ENCODE results near the gene LRSAM1.

Gene LRSAM1

DNA sequence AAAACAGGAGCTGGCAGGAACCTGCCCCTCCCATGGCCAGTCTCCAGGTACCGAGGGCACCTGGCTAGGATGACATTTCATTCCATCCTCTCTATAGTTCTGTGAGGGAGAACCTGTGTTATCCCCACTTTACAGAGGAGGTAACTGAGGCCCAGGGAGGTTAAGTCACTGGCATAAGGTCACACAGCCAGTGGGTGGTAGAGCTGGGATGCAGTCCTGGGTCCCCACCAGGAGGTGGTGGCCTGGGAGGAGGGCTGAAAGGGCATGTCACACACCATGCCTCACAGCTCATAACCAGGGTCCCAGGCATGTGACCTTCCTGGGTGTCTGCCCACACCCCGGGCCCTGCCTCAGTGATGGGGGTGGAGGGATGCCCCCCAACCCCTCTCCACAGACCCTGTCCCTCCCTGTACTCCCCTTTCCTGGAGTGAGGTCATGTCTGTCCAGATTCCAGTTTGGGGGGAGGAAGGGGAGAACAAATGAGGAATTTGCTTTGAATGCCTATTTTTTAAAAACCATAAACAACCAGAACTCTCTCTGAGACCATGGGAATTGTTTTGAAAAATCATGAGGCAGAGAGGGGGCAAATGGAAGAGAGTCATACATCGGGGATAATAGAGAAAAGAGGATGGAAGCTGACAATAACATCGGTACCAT is 83.1 kb downstream of the LRSAM1 start:
- Mint-ChIP-seq H3K4me3 (no peak overlapping the region), H3K36me3 (no peaks in the 10 kb centered on the region), H3K27me3 (no peaks in the 10 kb centered on the region), H3K27ac (no peak overlapping the region), H3K4me1 (ENCODE audit: low read depth) (no peaks in the 10 kb centered on the region), H3K9me3 (ENCODE audit: low read depth) (no peaks in the 10 kb centered on the region)

DNA sequence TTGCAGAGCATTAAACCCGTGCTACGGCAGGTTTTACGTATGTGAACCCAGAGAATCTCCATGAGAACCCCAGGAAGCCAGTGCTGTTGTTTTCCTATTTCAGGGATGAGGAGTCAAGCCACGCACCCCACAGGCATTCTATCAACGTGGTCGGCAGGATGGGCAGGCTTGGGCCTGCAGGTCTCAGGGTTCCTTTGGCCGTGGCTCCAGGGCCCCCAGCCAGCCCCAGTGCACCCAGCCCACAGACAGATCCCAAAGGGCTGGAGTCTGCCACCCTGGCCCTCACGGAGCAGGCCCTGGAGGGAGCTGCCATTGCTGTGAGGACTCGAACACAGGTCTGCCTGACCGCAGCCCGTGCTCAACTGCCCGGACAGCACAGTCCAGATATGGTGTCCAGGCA is 83.6 kb downstream of the LRSAM1 start:
- Mint-ChIP-seq H3K4me1 (ENCODE audit: low read depth) (no peaks in the 10 kb centered on the region), H3K27ac (no peak overlapping the region), H3K4me3 (no peak overlapping the region), H3K27me3 (no peaks in the 10 kb centered on the region), H3K9me3 (ENCODE audit: low read depth) (no peaks in the 10 kb centered on the region), H3K36me3 (no peaks in the 10 kb centered on the region)

- Mint-ChIP-seq H3K27ac (no peak overlapping the region), H3K36me3 (no peaks in the 10 kb centered on the region), H3K4me1 (ENCODE audit: low read depth) (no peaks in the 10 kb centered on the region), H3K4me3 (no peak overlapping the region), H3K9me3 (ENCODE audit: low read depth) (no peaks in the 10 kb centered on the region), H3K27me3 (no peaks in the 10 kb centered on the region)
Measured at GRCh38 chr9:127535396-127535795, 84.1 kb downstream of the LRSAM1 start.

DNA sequence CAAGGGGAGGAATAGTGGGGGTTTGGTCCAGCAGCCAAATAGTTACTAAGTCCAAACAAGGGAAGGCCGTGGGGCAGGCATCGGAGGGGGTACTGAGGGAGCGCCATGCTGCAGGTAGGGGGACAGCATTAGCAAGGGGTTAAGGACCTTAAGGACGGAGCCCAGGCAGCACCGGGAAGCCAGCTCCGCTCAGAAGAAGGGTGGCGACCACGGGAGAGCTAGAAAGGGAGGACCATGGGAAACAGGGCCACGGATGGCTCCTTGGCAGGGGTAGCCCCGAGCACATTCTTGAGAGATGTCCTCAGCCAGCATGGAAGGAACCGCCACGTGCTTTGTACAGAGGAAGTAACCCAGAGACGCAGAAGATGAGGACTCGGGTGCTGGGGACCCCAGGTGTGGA is 84.5 kb downstream of the LRSAM1 start:
- Mint-ChIP-seq H3K27ac (no peak overlapping the region), H3K4me3 (no peak overlapping the region), H3K27me3 (no peaks in the 10 kb centered on the region), H3K36me3 (no peaks in the 10 kb centered on the region), H3K9me3 (ENCODE audit: low read depth) (no peaks in the 10 kb centered on the region), H3K4me1 (ENCODE audit: low read depth) (no peaks in the 10 kb centered on the region)

GRCh38 chr9:127536499-127536898 is 85.2 kb downstream of the LRSAM1 start:
- H3K4me3 Mint-ChIP-seq: no peak overlapping the region
- no peaks in the 10 kb centered on the region for H3K36me3 Mint-ChIP-seq
- no peaks in the 10 kb centered on the region for H3K27me3 Mint-ChIP-seq
- H3K4me1 Mint-ChIP-seq (ENCODE audit: low read depth): no peaks in the 10 kb centered on the region
- no peak overlapping the region for H3K27ac Mint-ChIP-seq
- no peaks in the 10 kb centered on the region for H3K9me3 Mint-ChIP-seq (ENCODE audit: low read depth)

DNA sequence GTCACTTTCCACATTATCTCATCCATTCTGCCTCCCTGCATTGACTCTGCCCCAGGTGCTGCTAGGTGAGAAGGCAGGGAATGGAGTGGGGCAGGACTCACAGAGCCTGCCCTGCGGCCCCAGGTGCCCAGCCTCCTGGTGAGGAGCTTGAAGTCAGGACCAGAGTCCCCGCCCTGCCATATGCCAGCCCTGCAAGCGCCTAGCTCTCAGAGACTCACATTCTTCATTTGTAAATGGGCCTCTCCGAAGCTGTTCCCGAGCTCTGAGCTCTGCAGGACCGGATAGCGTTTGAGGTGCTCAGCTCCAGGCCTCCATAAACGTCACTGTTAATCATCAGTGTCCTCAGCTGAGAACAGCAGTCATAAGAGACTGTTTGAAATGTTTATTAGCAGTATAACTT is 85.7 kb downstream of the LRSAM1 start:
- H3K4me1 Mint-ChIP-seq (ENCODE audit: low read depth): no peaks in the 10 kb centered on the region
- H3K9me3 Mint-ChIP-seq (ENCODE audit: low read depth): no peaks in the 10 kb centered on the region
- H3K27me3 Mint-ChIP-seq: no peaks in the 10 kb centered on the region
- no peaks in the 10 kb centered on the region for H3K36me3 Mint-ChIP-seq
- no peak overlapping the region for H3K27ac Mint-ChIP-seq
- no peak overlapping the region for H3K4me3 Mint-ChIP-seq

GRCh38 chr9:127537792-127538191 is 86.5 kb downstream of the LRSAM1 start:
- Mint-ChIP-seq H3K4me1 (ENCODE audit: low read depth) (no peaks in the 10 kb centered on the region), H3K4me3 (no peak overlapping the region), H3K27ac (no peak overlapping the region), H3K36me3 (no peaks in the 10 kb centered on the region), H3K9me3 (ENCODE audit: low read depth) (no peaks in the 10 kb centered on the region), H3K27me3 (no peaks in the 10 kb centered on the region)

GRCh38 chr9:127538849-127539258 is 87.5 kb downstream of the LRSAM1 start:
- no peaks in the 10 kb centered on the region for H3K27me3 Mint-ChIP-seq
- H3K4me3 Mint-ChIP-seq: no peak overlapping the region
- no peaks in the 10 kb centered on the region for H3K9me3 Mint-ChIP-seq (ENCODE audit: low read depth)
- H3K27ac Mint-ChIP-seq: no peak overlapping the region
- no peaks in the 10 kb centered on the region for H3K36me3 Mint-ChIP-seq
- no peaks in the 10 kb centered on the region for H3K4me1 Mint-ChIP-seq (ENCODE audit: low read depth)

GRCh38 chr9:127539259-127539981 is 88.1 kb downstream of the LRSAM1 start:
- H3K27ac Mint-ChIP-seq: no peak overlapping the region
- H3K4me1 Mint-ChIP-seq (ENCODE audit: low read depth): no peaks in the 10 kb centered on the region
- H3K4me3 Mint-ChIP-seq: no peak overlapping the region
- no peaks in the 10 kb centered on the region for H3K36me3 Mint-ChIP-seq
- H3K27me3 Mint-ChIP-seq: no peaks in the 10 kb centered on the region
- H3K9me3 Mint-ChIP-seq (ENCODE audit: low read depth): no peaks in the 10 kb centered on the region

DNA sequence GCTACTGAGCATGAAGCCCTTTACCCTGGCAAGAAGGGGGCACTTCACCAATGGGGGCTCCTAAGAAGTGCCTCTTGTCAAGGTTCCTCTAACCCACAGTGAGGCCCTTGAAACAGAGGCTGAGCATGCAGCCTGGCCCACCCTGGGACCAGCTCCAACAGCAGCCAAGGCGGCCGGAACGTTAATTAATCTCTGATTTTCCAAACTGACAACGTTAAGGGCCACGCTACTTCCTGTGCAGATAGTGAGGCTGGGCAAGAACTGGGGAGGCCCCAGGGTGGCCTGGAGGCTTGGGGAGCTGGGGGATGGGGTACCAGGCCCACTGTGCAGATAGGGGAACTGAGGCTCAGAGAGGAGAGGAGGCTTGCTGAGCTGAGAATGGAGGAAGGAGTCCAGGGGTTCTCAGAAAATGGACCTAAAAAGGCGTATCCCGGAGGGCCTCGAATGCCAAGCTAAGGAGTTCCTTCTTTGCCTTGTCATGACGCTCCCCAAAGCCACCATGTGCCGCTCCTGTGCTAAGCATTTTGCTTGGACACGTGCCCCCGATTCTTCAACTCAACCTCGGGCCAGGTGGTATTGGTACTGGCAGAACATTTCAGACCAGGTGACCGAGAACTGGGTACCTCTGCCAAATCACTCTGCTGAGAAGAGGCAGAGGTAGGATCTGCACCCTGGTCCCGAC is 88.8 kb downstream of the LRSAM1 start:
- Mint-ChIP-seq H3K9me3 (ENCODE audit: low read depth) (no peaks in the 10 kb centered on the region), H3K4me1 (ENCODE audit: low read depth) (no peaks in the 10 kb centered on the region), H3K4me3 (no peak overlapping the region), H3K36me3 (no peaks in the 10 kb centered on the region), H3K27me3 (no peaks in the 10 kb centered on the region), H3K27ac (no peak overlapping the region)

DNA sequence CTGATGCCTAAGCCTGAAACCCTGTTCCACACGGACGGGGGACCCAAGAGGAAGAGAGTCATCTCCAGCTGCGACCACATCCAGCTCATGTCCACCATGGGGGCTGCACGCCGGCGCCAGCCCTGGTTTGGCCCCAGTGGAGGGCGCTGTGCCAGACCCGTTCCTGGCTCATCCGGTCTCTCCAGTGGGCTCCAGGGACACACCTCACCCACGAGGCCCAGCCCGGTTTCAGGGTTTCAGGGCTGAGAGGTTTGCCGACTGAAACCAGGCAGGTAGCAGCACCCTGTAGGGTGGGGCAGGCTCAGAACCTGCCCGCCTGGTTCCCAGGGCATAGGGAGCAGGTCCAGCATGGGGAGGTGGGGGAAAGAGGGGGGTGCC is 89.3 kb downstream of the LRSAM1 start:
- no peaks in the 10 kb centered on the region for H3K36me3 Mint-ChIP-seq
- no peaks in the 10 kb centered on the region for H3K9me3 Mint-ChIP-seq (ENCODE audit: low read depth)
- H3K27ac Mint-ChIP-seq: no peak overlapping the region
- no peak overlapping the region for H3K4me3 Mint-ChIP-seq
- H3K4me1 Mint-ChIP-seq (ENCODE audit: low read depth): no peaks in the 10 kb centered on the region
- no peaks in the 10 kb centered on the region for H3K27me3 Mint-ChIP-seq

GRCh38 chr9:127541176-127541575 is 89.9 kb downstream of the LRSAM1 start:
- Mint-ChIP-seq H3K36me3 (no peaks in the 10 kb centered on the region), H3K4me1 (ENCODE audit: low read depth) (peaks cover 2% of the 10 kb centered on the region), H3K27ac (no peak overlapping the region), H3K9me3 (ENCODE audit: low read depth) (no peaks in the 10 kb centered on the region), H3K27me3 (no peaks in the 10 kb centered on the region), H3K4me3 (no peak overlapping the region)

DNA sequence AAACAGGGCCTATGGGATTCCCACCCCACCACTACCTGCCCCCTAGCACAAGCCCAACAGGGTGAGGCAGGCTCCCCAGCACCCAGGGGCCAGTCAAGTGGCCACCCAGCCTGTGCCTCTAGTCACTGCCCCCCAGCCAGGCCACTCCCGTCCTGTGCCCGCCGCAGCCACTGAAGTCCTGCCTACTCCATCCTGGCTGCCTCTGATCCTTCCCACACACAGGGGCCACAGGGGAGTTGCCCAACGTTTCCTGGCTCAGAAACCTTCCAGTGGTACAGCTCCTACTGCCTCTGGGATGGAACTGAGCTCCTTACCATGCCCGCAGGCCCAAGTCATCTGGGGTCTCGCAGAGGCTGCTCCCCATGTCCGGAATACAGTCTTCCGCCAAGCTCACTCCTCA is 90.6 kb downstream of the LRSAM1 start:
- Mint-ChIP-seq H3K4me3 (no peak overlapping the region), H3K27me3 (no peaks in the 10 kb centered on the region), H3K27ac (no peak overlapping the region), H3K36me3 (no peaks in the 10 kb centered on the region), H3K9me3 (ENCODE audit: low read depth) (no peaks in the 10 kb centered on the region), H3K4me1 (ENCODE audit: low read depth) (peaks cover 2% of the 10 kb centered on the region)

DNA sequence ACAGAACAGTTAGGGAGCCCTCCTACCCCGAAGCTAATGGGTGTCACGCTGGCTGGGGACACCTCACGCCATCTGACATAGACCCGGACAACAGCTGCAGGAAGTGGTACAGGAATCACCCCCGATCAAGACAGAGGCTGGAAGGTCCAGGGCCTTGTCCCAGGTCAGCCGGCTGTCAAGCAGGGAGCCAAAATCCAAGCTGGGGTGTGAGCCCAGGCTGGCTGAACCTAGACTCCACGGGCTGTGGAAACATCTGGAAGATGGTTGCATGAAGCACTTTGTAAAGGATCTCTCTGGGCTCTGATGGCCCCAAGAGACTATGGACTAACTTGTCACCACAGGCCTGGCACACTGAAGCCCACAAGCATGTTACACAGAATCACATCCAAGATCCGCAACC is 91.9 kb downstream of the LRSAM1 start:
- Mint-ChIP-seq H3K4me1 (ENCODE audit: low read depth) (peaks cover 2% of the 10 kb centered on the region), H3K9me3 (ENCODE audit: low read depth) (no peaks in the 10 kb centered on the region), H3K4me3 (no peak overlapping the region), H3K27ac (no peak overlapping the region), H3K36me3 (no peaks in the 10 kb centered on the region), H3K27me3 (no peaks in the 10 kb centered on the region)

GRCh38 chr9:127543973-127544533 is 92.7 kb downstream of the LRSAM1 start:
- Mint-ChIP-seq H3K4me3 (no peak overlapping the region), H3K9me3 (ENCODE audit: low read depth) (no peaks in the 10 kb centered on the region), H3K27ac (no peak overlapping the region), H3K27me3 (no peaks in the 10 kb centered on the region), H3K4me1 (ENCODE audit: low read depth) (peaks cover 2% of the 10 kb centered on the region), H3K36me3 (peaks cover 2% of the 10 kb centered on the region)

Data from activated naive CD8-positive, alpha-beta T cell (primary cell).